Esophagus mucosa (tissue), 1 donor: ENCODE results near the gene SPINDOC. TPM values are rescaled to one million over a fixed set of nuclear protein-coding genes. Genes with fewer than 3 reads are reported as not detected.
A peak's percentile ranks its signal among the peaks of the same experiment; 100 is the strongest.
"Not testable (repeated sequence)": the region's sequence is repeated elsewhere in the genome, so short reads cannot be mapped to it uniquely, and the experiment has no call there.

Source experiments
- ATAC-seq: fragments of 200-7000 bp; cut with Tn5 transposase; one replicate; pipeline ENCODE4 v1.9.1; 2020
- total RNA-seq: library from RNA; stranded (reverse); gene quantifications from one replicate; pipeline ENCODE4 v1.2.4, GENCODE V29; 2023
- donor health status: DM: yes; HTN: yes; CAD: no.

Gene SPINDOC
- 4.4 TPM for total RNA-seq

- peak; percentile 76 for ATAC-seq
Measured at GRCh38 chr11:63813035-63813562, at the start of gene SPINDOC. TSS of gene SPINDOC (plus strand) at chr11:63813456. CDS start at chr11:63813687, 231 bp downstream.

- peak; percentile 7 for ATAC-seq
Measured at GRCh38 chr11:63763496-63764339, 49.5 kb upstream of the SPINDOC start.

DNA sequence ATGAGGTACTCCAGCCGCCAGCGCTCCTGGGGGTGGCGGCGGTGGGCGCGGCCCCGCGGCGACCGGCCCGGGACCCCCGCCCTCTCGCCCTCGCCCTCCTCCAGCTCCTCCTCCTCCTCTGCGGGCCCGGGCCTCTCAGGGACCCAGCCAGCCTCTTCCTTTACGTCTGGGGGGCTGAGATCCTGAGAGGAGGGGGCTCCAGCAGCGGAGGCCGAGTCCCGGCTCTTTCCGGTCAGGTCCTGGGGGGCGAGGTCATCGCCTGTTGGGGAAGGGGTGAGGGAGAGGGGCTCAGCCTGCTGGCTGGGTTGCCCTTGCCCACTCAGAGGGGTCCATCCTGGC lies 48.9 kb upstream of the SPINDOC start:
- ATAC-seq = no peak

DNA sequence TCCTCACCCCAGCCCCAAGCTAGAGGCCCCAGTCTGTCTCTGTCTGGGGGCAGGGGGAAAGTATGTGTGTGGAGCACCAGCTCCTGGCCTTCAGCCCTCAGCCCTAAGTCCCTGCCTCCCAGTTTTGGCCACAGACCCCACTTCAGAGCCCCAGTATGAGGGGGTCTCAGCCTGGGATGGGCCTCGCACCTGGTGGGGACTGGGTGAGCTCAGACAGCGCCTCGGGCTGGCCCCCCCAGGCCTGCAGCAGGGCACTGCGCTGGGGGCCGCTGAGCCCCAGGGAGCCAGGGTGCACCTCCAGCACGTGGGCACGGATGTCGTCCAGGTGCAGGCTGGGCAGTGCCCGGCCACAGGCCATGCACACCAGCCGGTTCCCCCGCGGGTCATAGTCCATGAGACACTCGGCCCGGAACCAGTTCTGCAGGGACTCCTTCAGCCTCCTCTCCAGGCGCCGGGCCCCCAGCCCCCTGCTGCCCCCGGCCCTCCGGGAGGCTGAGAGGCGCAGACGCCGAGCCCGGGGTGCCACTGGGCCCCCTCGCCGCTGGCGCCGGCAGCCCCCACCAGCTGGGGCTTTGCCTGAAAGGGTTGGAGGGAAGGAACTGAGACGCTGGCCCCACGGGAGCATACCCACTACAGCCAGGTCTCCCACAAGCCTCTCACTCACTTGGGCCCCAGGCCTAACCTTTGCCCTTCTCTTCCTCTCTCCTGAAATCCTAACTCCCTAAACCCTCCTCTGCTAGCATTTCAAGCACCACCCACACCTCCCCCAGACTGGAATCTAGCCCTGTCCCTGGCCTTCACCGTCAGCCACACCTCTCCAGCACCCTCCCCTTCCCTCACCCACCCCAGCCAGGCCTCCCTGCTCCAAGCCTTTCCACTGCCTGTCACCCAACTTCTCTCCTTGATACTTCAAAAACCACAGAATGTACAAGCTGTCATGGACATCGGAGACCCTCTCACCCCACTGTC lies 48.3 kb upstream of the SPINDOC start:
- ATAC-seq = no peak

- ATAC-seq = no peak
Measured at GRCh38 chr11:63765688-63766241, 47.5 kb upstream of the SPINDOC start.

DNA sequence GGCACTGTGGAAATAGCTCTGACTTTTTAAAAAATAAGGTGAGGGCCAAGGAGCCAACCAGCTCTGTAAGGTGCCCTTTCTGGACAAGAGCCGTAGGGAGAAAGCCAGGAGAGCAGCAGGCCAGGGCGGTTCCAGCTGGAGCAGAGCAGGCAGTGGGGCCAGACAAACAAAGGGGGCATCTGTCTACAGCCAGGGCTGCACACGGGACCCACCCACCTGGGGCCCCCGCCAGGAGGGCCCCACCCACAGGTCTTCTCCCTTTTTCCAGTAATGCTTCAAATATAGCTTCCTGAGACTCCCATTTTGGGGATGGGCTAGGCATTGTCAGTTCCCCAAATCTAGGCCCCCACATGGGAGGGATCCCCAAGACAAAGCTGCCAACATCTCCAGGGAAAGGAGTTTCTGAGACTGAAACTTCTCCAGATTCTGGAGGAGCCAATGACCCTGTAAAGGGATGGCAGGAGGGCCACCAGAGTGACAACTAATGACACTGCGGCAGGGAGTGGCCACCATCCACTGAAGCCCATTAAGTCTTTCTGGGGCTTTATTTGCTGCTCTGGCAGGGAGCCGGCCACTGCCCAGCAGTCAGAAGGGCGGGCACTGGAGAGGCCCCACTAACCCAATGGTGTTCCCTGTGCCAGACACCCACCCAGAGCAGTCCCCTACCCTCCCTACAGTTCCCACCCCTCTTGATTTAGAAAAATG lies 46.6 kb upstream of the SPINDOC start:
- no peak for ATAC-seq

DNA sequence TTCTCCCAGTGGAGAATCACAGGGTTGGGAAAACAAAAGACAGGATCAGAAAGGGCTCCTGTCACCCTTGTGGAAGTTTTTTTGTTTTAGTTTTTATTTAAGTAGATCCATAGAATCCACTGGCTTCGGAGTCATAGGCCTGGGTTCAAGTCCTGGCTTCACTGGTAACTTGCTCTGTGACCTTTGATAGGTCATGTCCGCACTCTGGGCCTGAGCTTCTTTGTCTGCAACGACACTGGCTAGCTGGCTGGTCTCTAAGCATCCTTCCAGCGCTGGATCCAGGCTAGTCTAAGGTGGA lies 46.0 kb upstream of the SPINDOC start:
- no peak for ATAC-seq

DNA sequence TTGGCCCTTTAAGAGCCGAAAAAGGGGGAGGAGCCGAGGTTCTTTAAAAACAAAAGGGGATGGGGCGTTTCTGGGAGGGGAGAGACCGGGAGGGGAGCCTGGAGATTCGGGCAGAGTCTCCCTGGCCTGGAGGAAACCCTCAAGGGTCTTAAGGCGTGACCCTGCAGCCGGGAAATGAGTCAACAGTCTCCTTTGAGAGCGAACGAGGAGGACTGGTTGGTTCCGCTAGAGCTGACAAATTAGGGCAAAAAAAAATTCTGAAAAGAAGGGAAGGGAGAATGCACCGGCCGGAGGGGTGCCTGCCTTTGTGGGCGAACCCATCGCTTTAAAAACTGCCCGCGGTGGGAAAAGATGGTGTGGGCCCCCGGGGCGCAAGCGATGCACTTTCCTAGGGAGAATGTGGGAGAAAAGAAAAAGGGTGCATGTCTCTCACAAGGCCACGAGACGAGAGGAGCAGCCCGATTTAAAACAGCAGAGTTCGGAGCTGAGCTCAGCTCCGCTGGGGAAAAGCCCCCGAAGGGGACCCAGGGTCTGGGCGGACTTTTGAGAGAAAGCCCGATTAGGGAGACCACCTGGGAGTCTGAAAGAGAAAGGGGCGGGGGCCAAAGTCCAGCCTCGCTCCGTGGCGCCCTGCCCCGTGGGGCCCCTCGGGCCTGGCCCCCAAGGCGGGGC lies 45.6 kb upstream of the SPINDOC start:
- ATAC-seq = peak; percentile 12

DNA sequence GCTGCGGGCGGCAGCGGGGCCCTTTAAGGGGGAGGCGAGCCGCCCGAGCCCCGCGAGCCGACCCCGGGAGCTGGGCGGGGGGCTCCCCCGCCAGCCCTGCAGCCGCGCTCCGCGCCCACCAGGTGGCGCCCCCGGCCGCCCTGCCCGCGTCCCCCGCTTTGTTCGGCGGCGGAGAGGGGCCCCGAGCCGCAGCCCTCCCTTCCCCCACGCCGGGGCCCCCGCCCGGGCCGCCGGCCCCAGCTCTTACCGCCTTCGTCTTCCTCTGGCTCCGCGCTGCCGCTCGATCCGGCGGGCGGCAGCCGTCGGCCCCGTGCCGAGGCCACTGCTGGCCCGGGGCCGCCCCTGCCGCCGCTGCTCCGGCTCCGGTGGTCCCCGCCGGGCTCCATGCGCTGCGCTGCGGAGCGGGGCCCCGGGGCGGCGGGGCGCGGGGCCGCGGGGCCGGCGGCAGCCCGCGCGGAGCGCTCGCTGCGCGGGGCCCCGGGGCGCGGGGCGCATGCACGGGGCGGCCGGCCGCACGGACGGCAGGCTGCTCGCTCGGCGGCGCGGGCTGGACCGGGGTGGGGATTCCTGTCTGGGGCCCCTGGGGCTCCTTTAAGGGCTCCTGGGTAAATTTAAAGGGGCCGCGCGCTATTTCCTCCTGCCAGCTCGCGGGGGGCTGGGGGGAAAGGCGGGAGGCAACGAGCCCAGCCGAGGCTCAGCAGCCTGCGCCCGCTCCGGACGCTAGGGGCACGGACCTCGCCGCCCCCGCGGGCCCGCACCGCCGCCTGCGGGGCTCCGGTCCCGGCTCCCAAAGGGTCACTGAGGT lies 44.8 kb upstream of the SPINDOC start, which contains the start of gene ZFTA:
Gene ZFTA, minus strand, starts transcription at position 539 of the 805 bp plus-strand sequence. Its CDS starts 153 bp downstream, at position 386.
- ATAC-seq = peak; percentile 27

- ATAC-seq = peak; percentile 34
Measured at GRCh38 chr11:63769042-63769713, 44.1 kb upstream of the SPINDOC start.

- no peak for ATAC-seq
Measured at GRCh38 chr11:63769714-63770455, 43.4 kb upstream of the SPINDOC start.

GRCh38 chr11:63770763-63771162 lies 42.5 kb upstream of the SPINDOC start:
- ATAC-seq = no peak

DNA sequence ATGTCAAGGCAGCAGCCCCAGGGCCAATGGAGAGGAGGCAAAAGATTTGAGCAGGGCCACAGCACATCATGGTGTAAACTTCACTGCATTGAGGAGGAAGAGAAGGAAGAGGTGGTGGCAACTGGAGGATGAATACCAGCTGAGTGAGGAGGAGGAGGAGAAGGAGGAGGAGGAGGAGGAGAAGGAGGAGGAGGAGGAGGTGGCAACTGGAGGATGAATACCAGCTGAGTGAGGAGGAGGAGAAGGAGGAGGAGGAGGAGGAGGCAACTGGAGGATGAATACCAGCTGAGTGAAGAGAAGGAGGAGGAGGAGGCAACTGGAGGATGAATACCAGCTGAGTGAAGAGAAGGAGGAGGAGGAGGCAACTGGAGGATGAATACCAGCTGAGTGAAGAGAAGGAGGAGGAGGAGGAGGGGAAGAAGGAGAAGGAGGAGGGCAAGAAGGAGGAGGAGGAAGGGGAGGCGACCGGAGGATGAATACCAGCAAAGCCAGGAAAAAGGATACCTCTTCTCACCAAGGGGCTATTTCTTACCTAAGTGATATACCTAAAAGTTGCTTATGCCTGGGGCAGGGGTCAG lies 41.4 kb upstream of the SPINDOC start:
- ATAC-seq = not testable (repeated sequence)

DNA sequence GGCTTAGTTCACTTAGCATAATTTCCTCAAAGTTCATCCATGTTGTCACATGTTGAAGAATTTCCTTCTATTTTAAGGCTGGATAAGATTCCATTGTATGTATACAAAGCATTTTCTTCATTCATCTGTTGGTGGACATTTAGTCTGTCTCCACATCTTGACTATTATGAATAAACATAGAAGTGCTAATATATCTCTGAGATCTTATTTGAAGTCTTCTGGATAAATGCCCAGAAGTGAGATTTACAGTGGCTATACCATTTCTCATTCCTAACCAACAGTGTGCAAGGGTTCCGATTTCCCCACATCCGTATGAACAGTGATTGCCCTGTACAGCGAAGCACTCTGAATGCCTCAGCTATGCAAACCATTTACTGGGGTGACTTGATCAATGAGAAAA lies 38.1 kb upstream of the SPINDOC start:
- no peak for ATAC-seq

- ATAC-seq = no peak
Measured at GRCh38 chr11:63779039-63779438, 34.2 kb upstream of the SPINDOC start.

DNA sequence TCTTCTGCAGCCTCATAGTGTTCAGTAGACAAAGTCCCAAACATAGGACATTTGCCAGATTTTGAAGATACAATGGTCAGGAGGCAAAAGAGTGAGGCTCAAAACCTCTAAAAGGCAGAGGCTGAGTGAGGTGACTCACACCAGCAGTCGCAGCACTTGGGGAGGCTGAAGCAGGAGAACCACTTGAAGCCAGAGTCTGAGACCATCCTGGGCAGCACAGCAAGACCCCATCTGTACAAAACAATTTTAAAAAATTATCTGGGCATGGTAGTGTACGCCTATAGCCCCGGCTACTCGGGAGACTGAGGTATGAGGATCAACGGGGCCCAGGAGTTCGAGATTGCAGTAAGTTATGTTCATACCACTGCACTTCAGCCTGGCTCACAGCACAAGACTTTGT lies 30.5 kb upstream of the SPINDOC start:
- ATAC-seq = no peak

GRCh38 chr11:63783925-63784592 lies 29.2 kb upstream of the SPINDOC start:
- ATAC-seq = no peak

DNA sequence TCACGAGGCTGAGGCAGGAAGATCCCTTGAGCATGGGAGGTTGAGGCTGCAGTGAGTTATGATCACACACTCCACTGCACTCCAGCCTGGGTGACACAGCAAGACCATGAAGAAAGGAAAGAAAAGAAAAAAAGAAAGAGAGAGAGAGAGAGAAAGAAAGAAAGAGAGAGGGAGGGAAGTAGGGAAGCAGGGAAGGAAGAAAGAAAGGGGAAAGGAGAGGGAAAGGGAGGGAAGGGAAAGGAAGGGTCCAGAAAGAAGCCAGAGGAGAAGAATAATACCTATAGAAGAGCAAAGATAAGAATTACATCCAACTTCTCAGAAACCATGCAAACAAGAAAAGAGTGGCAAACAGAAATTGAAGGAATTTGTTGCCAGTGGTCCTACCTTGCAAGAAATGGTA lies 27.4 kb upstream of the SPINDOC start:
- ATAC-seq = no peak
